Measurements from ENCODE around the gene TMCO1. TPM values are rescaled to one million over a fixed set of nuclear protein-coding genes. Genes with fewer than 3 reads are reported as not detected.

The TMCO1 gene
- total and polyA plus RNA-seq, 2 of the 13 experiments (the other 11 are each of a cell fraction or from before 2014, with no cell fraction given), result 106 to 119 TPM

- TF ChIP-seq PAXIP1 (CRISPR knock-in tag; conservative IDR thresholded peaks at IDR 0.05) (no peak), ZFP36L2 (CRISPR knock-in tag; IDR thresholded peaks at IDR 0.05) (no peak), CREM (IDR thresholded peaks at IDR 0.05) (no peak), CREM (CRISPR knock-in tag; IDR thresholded peaks at IDR 0.05) (no peak), ZNF138 (CRISPR knock-in tag; IDR thresholded peaks at IDR 0.05; ENCODE audit: low read depth) (no peak), PHF20 (CRISPR knock-in tag; IDR thresholded peaks at IDR 0.05) (no peak), ZNF781 (CRISPR knock-in tag; IDR thresholded peaks at IDR 0.05; ENCODE audit: borderline replicate concordance, not compliant biosample characterization) (no peak)
Measured at GRCh38 chr1:165697491-165697880, 71.2 kb downstream of the TMCO1 start (continued).

- intact Hi-C loops (cut with micrococcal nuclease; ENCODE audit: unreplicated experiment) (loop anchor here (5.0 kb wide), 3 partner anchors 94 to 559 kb away; no protein-coding TSS in a partner anchor), in situ Hi-C loops (cut with HindIII; ENCODE audit: extremely low pct_ligation_motif_present, low pct_unique_long_range_greater_than_20kb) (loop anchor here (5.0 kb wide), 1 partner anchor 216 kb away; no protein-coding TSS in a partner anchor)
- Histone ChIP-seq H3K9me3 (ENCODE audit: low read length) (no peaks in the 10 kb centered on the region), H3K4me2 (ENCODE audit: low read depth, low read length) (peak overlapping the region; percentile 71), H3K36me3 (replicated peaks in 1 of 2; ENCODE audit: control insufficient read depth in 1 of 2, insufficient read depth in 2 of 2, low read length in 2 of 2) (no peaks in the 10 kb centered on the region), H3K27ac (ENCODE audit: extremely low read length, insufficient read depth, low read length) (no peak overlapping the region), H3K4me3 (replicated peaks in 1 of 3; ENCODE audit: insufficient read depth in 1 of 3, low read depth in 2 of 3, low read length in 3 of 3) (no peak overlapping the region), H3K4me1 (ENCODE audit: insufficient read depth, low read length) (peaks cover 45% of the 10 kb centered on the region), H3K79me2 (ENCODE audit: insufficient read depth, low read length) (peaks cover 12% of the 10 kb centered on the region), H4K20me1 (ENCODE audit: insufficient read depth, low read length) (no peaks in the 10 kb centered on the region; the same call in 1 of the 2 replicates), H3K9ac (ENCODE audit: insufficient read depth, low read depth, low read length) (no peak overlapping the region), H3K27me3 (ENCODE audit: control insufficient read depth in 1 of 2, insufficient read depth in 2 of 2, low read length in 2 of 2) (no peaks in the 10 kb centered on the region; a peak in 2 of 5 replicates), H2AFZ (ENCODE audit: low read length) (no peak overlapping the region)
- POLR2A ChIA-PET, result no interaction called here
- FAIRE-seq (no peak), ATAC-seq (no peak), DNase-seq (ENCODE audit: low spot score) (no peak)
- 95% methylated on average over 2 of the region's 2 CpGs for WGBS (ENCODE audit: low lambda C conversion rate)
- TF ChIP-seq RAD21 (CRISPR knock-in tag; IDR thresholded peaks at IDR 0.05), result no peak
- no peak for TF ChIP-seq SIN3A (IDR thresholded peaks at IDR 0.05; ENCODE audit: borderline replicate concordance, low read depth, low read length)
- TF ChIP-seq MAFK (conservative IDR thresholded peaks at IDR 0.05 in 1 of 2, IDR thresholded peaks at IDR 0.05 in 1 of 2; ENCODE audit: low read length in 2 of 2), result peak; percentile 96 to 98
- no peak for TF ChIP-seq ATF5 (CRISPR knock-in tag; IDR thresholded peaks at IDR 0.05; ENCODE audit: low read depth)
- TF ChIP-seq THYN1 (CRISPR knock-in tag; IDR thresholded peaks at IDR 0.05; ENCODE audit: borderline replicate concordance, low read depth), result no peak
- no peak for TF ChIP-seq ZNF558 (CRISPR knock-in tag; IDR thresholded peaks at IDR 0.05; ENCODE audit: borderline replicate concordance)
- TF ChIP-seq MAFF (IDR thresholded peaks at IDR 0.05; ENCODE audit: low read depth, low read length), result peak; percentile 98
- no peak for TF ChIP-seq GTF3A (CRISPR knock-in tag; conservative IDR thresholded peaks at IDR 0.05)
- BruUV-seq (replicated peaks), result no TSS peak
- CTCF ChIA-PET (ENCODE audit: low intra/inter-chr PET ratio, low total read pairs), result interaction anchor here (0.7 kb wide), 1 partner anchor 217 kb away, joined by 3 read pairs; no protein-coding TSS in a partner anchor
Measured at GRCh38 chr1:165696625-165697100, 72.0 kb downstream of the TMCO1 start.

Data from HepG2 (cell line).